Fibroblast of the conjunctiva (primary cell): ENCODE results near the gene API5.
A peak's percentile ranks its signal among the peaks of the same experiment; 100 is the strongest.
"Not testable (repeated sequence)": the region's sequence is repeated elsewhere in the genome, so short reads cannot be mapped to it uniquely, and the experiment has no call there.

Source experiments
- DNase-seq: peaks from one replicate; pipeline ENCODE4 v3.0.0-alpha.2; 2010; ENCODE audit warnings: low read depth

API5 gene

GRCh38 chr11:43311791-43312607 is at the start of gene API5:
TSS of gene API5 (plus strand) at chr11:43311996. CDS start at chr11:43312128, 132 bp downstream.
- DNase-seq, result peak; percentile 82

- DNase-seq, result no peak
These were observed 43.8 kb upstream of the API5 start for GRCh38 chr11:43267856-43268580.

- DNase-seq, result no peak
These were observed 43.0 kb upstream of the API5 start for GRCh38 chr11:43268786-43269185.

GRCh38 chr11:43269254-43269918 is 42.4 kb upstream of the API5 start:
- no peak for DNase-seq

- no peak for DNase-seq
These were observed 41.3 kb upstream of the API5 start for GRCh38 chr11:43270468-43270867.

- no peak for DNase-seq
These were observed 33.4 kb upstream of the API5 start for GRCh38 chr11:43278193-43278956.

GRCh38 chr11:43282607-43283440 is 29.0 kb upstream of the API5 start:
- peak; percentile 2 for DNase-seq

- no peak for DNase-seq
These were observed 26.0 kb upstream of the API5 start for GRCh38 chr11:43285826-43286225.

- no peak for DNase-seq
These were observed 22.4 kb upstream of the API5 start for GRCh38 chr11:43289368-43289767.

- no peak for DNase-seq
These were observed 13.4 kb upstream of the API5 start for GRCh38 chr11:43298397-43298796.

GRCh38 chr11:43315966-43316365 is 4.2 kb downstream of the API5 start:
- DNase-seq, result no peak

- no peak for DNase-seq
These were observed 4.7 kb downstream of the API5 start for GRCh38 chr11:43316451-43316850.

GRCh38 chr11:43327987-43328386 is 16.2 kb downstream of the API5 start:
- DNase-seq, result peak; percentile 88

GRCh38 chr11:43328482-43328881 is 16.7 kb downstream of the API5 start:
- DNase-seq, result no peak

GRCh38 chr11:43341159-43341558 is 29.4 kb downstream of the API5 start:
- DNase-seq, result no peak

GRCh38 chr11:43351426-43351825 is 39.6 kb downstream of the API5 start:
- DNase-seq, result not testable (repeated sequence)

- DNase-seq, result no peak
These were observed 42.5 kb downstream of the API5 start for GRCh38 chr11:43354311-43354710.

GRCh38 chr11:43356336-43356735 is 44.5 kb downstream of the API5 start:
- no peak for DNase-seq

- DNase-seq, result no peak
These were observed 46.5 kb downstream of the API5 start for GRCh38 chr11:43358279-43358800.

- peak; percentile 83 for DNase-seq
These were observed 47.1 kb downstream of the API5 start, which contains the start of gene TTC17 for GRCh38 chr11:43358801-43359421. TSS of gene TTC17 (plus strand) at chr11:43358920. CDS start at chr11:43358955, 35 bp downstream.
